Dedifferentiated amniotic fluid mesenchymal stem cell (primary cell): ENCODE measurements around the gene AGFG2.
"Not testable (repeated sequence)": the region's sequence is repeated elsewhere in the genome, so short reads cannot be mapped to it uniquely, and the experiment has no call there.

Experiments
- DNase-seq: peaks from one replicate; pipeline ENCODE4 v3.0.0-alpha.2; 2016; ENCODE audit errors: extremely low spot score

AGFG2 gene

GRCh38 chr7:100538654-100539435, at the start of gene AGFG2:
AGFG2 (plus strand) TSS chr7:100539203; CDS start chr7:100539347, 144 bp downstream.
- peak; percentile 100 for DNase-seq

DNA sequence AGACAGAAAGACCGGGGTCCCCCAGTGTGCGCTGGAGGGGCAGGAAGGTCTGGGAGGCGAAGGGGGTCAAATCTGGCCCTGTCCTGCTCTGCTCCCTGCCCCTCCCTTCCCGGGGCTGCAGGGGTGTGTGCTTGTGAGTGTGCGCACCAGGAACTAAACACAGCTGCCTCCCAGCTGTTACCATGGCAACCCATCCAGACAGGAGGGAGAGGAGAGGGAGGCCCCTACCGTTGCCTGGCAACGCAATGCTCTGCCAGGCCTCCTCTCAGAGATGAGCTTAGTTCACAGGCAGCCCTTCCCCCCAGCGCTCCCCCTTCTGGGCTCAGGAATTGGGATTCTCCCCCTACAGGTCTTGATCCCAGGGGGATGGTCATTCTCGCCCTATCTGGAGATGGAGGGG, 49.2 kb upstream of the AGFG2 start:
- peak; percentile 51 for DNase-seq

DNA sequence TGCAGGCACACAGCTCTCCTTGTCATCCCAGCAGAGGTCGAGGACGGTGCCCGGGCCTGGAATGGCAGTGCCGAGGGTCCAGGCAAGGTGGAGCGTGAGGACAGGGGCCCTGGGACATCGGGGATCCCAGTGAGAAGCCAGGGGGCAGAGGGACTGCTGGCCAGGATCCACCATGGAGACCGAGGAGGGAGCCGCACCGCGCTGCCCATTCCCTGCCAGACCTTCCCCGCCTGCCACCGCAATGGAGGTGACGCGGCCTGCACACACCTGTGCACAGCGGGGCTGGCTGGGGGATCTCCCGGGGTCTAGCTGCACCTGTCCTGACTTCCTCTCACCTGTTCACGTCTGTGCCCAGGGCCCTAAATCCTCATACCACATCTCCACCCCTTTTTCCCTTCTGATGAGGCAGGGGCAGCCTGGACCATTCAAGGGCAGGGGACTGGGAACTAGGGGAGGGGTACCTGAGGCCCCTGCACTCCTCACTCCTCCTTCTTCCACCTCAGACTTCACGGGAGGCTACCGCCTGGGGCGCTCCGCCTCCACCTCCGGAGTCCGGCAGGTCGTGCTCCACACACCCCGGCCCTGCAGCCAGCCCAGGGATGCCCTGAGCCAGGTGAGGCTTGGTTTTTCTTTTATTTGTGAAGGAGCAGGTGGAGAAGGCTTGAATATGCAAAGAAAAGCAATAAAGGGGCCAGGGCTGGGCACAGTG, 48.4 kb upstream of the AGFG2 start:
- no peak for DNase-seq

- DNase-seq = no peak
These were observed 47.8 kb upstream of the AGFG2 start for GRCh38 chr7:100491192-100491578.

DNA sequence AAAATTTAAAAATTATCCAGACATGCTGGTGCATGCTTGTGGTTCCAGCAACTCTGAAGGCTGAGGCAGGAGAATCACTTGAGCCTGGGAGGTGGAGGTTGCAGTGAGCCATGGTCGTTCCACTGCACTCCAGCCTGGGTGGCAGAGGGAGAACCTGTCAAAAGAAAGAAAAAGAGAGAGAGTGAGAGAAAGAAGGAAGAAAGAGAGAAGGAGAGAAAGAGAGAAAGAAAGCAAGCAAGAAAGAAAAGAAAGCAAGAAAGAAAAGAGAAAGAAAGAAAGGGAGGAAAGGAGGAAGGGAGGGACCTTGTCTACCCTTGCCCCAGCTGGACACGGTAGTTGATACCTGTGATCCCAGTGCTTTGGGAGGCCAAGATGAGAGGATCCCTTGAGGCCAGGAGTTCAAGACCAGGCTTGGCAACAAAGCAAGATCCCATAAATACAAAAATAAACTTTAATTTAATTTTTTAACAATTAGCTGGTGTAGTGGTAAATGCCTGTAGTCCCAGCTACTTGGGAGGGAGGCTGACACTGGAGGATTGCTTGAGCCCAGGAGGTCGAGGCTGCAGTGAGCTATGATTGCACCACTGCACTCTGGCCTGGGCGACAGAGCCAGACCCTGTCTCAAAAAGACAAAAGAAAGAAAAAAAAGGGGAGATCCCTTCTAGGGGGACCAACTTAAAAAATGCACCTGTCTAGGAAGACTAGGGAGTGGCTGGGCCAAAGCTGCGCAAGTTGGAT, 46.1 kb upstream of the AGFG2 start:
- no peak for DNase-seq

DNA sequence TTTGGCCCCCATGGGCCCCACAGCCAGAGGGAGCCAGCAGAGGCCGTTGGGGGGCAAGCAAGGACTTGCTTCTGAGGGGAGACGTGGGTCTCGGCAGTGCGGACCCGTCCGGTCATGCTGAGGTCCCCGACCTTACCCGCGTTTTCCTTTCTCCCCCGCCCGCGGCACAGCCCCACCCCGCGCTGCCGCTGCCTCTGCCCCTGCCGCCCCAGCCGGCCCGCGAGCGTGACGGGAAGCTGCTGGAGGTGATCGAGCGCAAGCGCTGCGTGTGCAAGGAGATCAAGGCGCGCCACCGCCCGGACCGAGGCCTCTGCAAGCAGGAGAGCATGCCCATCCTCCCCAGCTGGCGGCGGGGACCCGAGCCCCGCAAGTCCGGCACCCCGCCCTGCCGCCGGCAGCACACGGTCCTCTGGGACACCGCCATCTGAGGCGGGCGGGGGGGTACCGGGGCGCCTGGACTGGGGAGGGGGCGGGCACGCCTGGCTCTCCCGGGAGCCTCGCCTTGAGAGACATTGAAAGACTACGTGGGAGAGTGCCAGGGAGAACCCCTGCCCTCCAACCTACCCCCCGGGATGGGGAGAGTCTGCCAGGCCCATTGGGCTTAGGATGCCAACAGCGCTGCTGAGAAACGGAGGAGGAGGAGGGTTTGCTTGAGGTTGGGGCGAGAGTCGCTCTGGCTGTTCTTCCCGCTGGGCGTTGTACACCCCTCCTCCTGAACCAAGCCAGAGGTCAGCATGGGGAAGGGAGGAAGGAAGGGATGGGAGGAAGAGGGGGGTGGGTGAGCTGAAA, 45.3 kb upstream of the AGFG2 start:
- no peak for DNase-seq

GRCh38 chr7:100496509-100496908, 42.5 kb upstream of the AGFG2 start:
- DNase-seq = no peak

GRCh38 chr7:100500743-100501142, 38.3 kb upstream of the AGFG2 start:
- not testable (repeated sequence) for DNase-seq

- not testable (repeated sequence) for DNase-seq
These were observed 35.0 kb upstream of the AGFG2 start for GRCh38 chr7:100504031-100504430.

GRCh38 chr7:100504887-100505611, 34.0 kb upstream of the AGFG2 start:
- DNase-seq = no peak

DNA sequence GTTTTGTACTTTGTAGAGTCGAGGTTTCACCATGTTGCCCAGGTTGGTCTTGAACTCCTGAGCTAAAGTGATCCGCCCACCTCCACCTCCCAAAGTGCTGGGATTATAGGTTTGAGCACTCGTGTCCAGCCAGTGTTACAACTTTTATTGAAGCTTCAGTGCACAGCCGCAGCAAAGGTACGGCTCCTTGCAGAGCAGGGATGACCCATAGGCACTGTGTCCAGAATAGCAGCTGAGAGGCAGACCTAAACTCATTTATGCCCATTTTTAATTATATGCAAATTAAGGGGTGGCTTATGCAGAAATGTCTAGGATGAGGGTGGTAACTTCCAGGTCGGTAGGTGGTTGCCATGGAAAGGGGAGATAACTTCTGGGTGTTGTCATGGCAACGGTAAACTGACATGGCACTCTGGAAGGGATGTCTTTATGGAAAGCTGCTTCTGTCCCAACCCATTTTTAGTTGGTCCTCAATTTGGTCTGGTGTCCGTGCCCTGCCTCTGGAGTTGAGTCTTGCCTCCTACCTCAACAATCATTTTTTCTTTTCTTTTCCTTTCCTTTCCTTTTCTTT, 32.6 kb upstream of the AGFG2 start:
- DNase-seq = no peak

DNA sequence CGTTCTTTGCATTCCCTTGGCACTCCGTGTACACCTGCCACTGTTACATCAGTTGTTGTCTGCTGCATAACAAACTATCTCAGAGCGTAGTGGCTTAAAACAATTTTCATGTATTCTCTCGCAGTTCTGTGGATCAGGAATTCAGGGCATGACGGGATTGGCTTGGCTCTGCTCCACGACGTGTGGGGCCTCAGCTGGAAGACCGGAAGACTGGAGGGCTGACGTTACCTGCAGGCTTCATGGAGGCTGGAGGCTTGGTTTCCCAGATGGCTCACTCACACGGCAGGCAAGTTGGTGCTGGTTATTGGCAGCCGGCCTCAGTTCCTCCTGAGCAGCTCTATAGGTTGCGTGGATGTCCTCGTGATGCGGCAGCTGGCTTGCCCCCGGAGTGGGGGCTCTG, 29.8 kb upstream of the AGFG2 start:
- no peak for DNase-seq

DNA sequence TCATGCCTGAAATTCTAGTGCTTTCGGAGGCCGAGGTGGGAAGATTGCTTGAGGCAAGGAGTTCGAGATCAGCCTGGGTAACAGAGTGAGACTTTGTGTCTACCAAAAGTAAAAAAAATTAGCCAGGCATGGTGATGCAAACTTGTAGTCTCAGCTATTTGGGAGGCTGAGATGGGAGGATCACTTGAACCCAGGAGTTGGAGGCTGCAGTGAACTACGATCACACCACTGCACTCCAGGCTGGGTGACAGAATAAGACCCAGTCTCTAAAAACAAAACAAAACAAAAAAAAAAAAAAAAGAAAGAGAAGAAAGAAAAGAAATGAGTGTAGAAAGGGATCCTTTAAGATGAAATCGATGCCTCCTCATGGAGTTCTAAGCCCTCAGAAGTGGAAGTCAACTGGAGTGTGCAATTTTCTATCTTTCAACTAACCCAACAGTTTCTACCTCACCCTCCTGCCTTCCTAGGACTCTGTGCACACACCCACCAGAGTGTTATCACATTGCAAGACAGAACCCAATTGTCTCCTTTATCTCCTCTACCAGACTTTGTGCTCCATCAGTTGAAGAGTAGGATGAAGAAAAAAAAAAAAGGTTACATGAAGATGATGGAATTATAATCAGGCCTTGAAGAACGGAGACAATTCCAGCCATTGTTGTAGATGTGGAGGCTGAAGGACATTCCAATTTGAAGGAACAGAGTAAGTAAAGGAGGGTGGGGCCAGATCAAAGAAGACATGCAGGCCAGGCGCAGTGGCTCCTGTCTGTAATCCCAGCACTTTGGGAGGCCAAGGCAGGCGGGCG, 28.4 kb upstream of the AGFG2 start:
- DNase-seq = no peak

- DNase-seq = no peak
These were observed 25.7 kb upstream of the AGFG2 start for GRCh38 chr7:100513212-100513810.

DNA sequence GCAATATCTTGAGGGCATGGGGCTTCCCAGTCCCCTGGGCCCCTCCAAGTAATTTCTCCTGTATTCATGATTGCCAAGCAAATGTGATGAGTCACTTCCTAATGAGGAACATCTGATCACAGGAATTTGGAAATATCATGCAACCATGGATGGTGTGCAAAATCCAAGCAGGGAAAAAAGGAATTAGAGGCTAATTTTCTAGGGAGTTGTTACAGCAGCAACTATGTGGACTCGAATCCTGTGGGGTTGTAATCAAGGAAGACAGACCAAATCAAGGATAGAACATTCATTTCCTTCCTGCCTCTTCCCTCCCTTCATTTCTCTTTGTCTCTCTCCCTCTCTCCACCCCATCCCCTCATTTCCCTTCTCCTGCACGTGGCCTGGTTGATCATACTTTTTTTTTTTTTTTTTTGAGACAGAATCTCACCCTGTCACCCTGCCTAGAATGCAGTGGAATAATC, 23.9 kb upstream of the AGFG2 start:
- peak; percentile 78 for DNase-seq

- DNase-seq = peak; percentile 64
These were observed 22.7 kb upstream of the AGFG2 start for GRCh38 chr7:100516135-100516812.

DNA sequence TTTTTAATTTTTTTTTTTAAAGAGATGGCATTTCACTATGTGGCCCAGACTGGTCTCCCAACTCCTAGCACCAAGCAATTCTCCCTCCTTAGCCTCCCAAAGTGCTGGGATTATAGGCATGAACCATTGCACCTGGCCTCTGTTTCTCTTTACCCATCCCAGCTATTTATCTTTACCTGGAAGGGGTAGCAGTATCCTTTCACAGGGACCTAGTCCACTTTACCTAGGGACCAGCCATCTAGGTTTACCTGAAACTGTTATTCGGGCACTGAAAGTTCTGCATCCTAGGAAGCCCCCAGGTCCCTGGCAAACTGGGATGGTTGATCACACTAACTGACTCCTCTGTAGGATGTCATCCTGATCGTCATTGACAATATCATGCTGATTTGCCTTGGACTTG, 21.7 kb upstream of the AGFG2 start:
- no peak for DNase-seq

GRCh38 chr7:100519580-100519979, 19.4 kb upstream of the AGFG2 start:
- no peak for DNase-seq

GRCh38 chr7:100520138-100520537, 18.9 kb upstream of the AGFG2 start:
- DNase-seq = no peak
